Peyer's patch (tissue), 4 donors: Measurements from ENCODE around the gene GALNT2. TPM values are rescaled to one million over a fixed set of nuclear protein-coding genes. Genes with fewer than 3 reads are reported as not detected.
A peak's percentile ranks its signal among the peaks of the same experiment; 100 is the strongest.

ENCODE experiments used
- DNase-seq, 3 donors: peaks; one replicate each; pipeline ENCODE4 v3.0.0-alpha.2; 2017 to 2019
- H3K27ac ChIP-seq, 4 donors: fragments of 200-600 bp; sonication (generic); one replicate each; pipeline ENCODE4 v1.5.1; 2016 to 2019
- H3K27me3 ChIP-seq, 2 donors: fragments of 200-600 bp; sonication (generic); one replicate each; pipeline ENCODE4 v1.5.1; 2019
- H3K36me3 ChIP-seq, 3 donors: fragments of 200-600 bp; sonication (generic); one replicate each; pipeline ENCODE4 v1.5.1; 2016 to 2019
- H3K4me1 ChIP-seq, 4 donors: fragments of 200-600 bp; sonication (generic); one replicate each; pipeline ENCODE4 v1.5.1; 2016 to 2019
- H3K4me3 ChIP-seq, 4 donors: fragments of 200-600 bp; sonication (generic); 1 replicate in 3 of 4; 2 replicates in 1 of 4; pipeline ENCODE4 v1.5.1; 2016 to 2019; ENCODE audit warnings: mild to moderate bottlenecking in 1 of 4
- H3K9me3 ChIP-seq, 4 donors: fragments of 200-600 bp; sonication (generic); one replicate each; pipeline ENCODE4 v1.5.1; 2016 to 2019; ENCODE audit warnings: mild to moderate bottlenecking in 1 of 4
- POLR2A ChIP-seq, 2 donors: fragments of 450-650 bp; IDR thresholded peaks; one replicate each; pipeline ENCODE4 v1.5.1; 2017; ENCODE audit warnings: antibody characterized with exemption in 2 of 2, mild to moderate bottlenecking in 2 of 2, moderate library complexity in 2 of 2
- total RNA-seq, 4 donors: library from RNA; depleted of rRNA; stranded (reverse); fragments of >200 nt; gene quantifications; one replicate each; pipeline ENCODE4 v1.1.0, GENCODE V29; 2016
- TF ChIP-seq, protein P1 (sequence below), 6 experiments: fragments of 450-650 bp in 4 of 6; fragments of 200-600 bp in 2 of 6; sonication (generic) in 1 of 6; IDR thresholded peaks; one replicate each; pipeline ENCODE4 v1.5.1; 2017 to 2019; ENCODE audit warnings: antibody characterized with exemption in 6 of 6, mild to moderate bottlenecking in 3 of 6, moderate library complexity in 1 of 6

The GALNT2 gene
- total RNA-seq, 4 donors from 2014 or later = 36.3 to 52.5 (median 43.6) TPM

DNA sequence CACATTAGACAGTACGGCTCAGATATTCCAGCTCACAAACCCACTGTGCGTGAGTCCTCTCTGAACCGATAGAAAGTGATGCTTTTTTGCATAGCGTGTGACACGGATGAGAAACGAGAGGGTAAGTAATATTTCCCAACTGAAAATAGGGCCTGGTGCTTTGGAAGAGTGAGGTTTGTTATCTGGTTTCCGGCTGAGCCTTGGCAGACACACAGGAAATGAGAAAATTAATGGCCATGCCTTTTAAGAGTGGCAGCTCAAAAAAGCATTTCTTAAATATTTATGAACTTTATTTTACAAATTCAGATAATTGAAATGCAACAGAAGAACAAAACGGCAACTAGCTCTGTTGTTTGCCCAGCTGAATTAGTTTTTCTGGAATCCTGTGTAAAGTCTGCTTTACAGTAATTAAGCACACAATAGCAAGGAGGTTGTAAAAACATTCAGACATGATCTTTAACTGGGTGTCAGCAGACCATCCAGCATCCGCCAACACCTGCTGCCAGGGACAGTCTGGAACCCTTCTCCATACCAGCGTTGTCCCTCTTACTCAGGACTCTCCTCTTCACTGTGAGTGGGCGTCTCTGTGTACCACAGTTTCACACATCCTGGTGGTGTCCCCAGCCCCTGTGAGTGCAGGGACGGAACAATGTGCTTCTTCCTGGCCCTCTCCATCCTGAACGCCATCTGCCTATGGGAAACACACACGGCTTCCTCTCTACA is 203.7 kb downstream of the GALNT2 start:
- peak overlapping the region in 2 of 4 donors; percentile 16 to 69 for H3K27ac ChIP-seq

DNA sequence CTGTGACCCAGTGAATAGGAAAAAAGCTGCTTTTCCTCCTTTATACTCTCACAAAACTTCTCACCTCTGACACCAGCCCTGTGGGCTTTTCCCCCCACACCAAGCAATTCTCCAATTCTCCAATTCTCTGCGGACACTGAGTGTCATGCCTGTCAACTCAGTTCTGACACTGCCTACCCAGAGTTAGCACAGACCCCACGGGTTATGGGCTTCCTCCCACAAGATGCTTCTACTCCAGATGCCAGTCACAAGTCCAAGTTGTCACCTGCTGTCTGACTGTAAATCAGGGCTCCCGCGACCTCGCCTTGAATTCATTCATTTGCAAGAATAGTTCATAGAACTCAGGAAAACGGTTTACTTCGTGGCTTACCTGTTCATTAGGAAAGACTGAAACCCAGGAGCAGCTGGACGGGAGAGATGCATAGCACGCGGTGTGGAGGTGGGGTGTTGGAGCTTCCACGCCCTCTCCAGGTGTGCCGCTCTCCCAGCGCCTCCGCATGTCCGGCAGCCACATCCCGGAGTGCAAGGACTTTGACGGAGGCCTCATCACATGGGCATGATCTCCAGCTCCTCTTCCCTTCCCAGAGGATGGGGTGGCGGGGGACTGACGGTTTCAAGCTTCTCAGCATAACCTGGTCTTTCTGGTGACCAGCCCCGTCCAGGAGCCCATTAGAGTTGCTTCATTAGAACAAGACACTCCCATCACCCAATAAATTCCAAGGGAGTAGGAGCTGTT is 204.4 kb downstream of the GALNT2 start:
- H3K4me3 ChIP-seq = no peak overlapping the region
- peaks cover 0 to 42% (median 5%) of the 10 kb centered on the region in 4 donors for H3K4me1 ChIP-seq
- H3K9me3 ChIP-seq = no peaks in the 10 kb centered on the region
- no peaks in the 10 kb centered on the region for H3K27me3 ChIP-seq
- H3K27ac ChIP-seq = peak overlapping the region in 1 of 4 donors; percentile 69
- TF ChIP-seq POLR2A (IDR thresholded peaks at IDR 0.05) = no peak
- TF ChIP-seq, protein P1, sequence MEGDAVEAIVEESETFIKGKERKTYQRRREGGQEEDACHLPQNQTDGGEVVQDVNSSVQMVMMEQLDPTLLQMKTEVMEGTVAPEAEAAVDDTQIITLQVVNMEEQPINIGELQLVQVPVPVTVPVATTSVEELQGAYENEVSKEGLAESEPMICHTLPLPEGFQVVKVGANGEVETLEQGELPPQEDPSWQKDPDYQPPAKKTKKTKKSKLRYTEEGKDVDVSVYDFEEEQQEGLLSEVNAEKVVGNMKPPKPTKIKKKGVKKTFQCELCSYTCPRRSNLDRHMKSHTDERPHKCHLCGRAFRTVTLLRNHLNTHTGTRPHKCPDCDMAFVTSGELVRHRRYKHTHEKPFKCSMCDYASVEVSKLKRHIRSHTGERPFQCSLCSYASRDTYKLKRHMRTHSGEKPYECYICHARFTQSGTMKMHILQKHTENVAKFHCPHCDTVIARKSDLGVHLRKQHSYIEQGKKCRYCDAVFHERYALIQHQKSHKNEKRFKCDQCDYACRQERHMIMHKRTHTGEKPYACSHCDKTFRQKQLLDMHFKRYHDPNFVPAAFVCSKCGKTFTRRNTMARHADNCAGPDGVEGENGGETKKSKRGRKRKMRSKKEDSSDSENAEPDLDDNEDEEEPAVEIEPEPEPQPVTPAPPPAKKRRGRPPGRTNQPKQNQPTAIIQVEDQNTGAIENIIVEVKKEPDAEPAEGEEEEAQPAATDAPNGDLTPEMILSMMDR (IDR thresholded peaks at IDR 0.05) = no peak
- DNase-seq = peak in 2 of 3 donors; percentile 51 to 62
- peaks cover 0 to 21% (median 0%) of the 10 kb centered on the region in 3 donors for H3K36me3 ChIP-seq

More for the DNA sequence above, 203.7 kb downstream of the GALNT2 start:
- Histone ChIP-seq H3K27me3 (no peaks in the 10 kb centered on the region), H3K4me1 (peaks cover 0 to 42% (median 5%) of the 10 kb centered on the region in 4 donors), H3K36me3 (peaks cover 0 to 15% (median 0%) of the 10 kb centered on the region in 3 donors), H3K4me3 (no peak overlapping the region), H3K9me3 (no peaks in the 10 kb centered on the region)
- peak in 1 of 3 donors; percentile 45 for DNase-seq
- TF ChIP-seq POLR2A (IDR thresholded peaks at IDR 0.05) = no peak
- TF ChIP-seq, protein P1 (IDR thresholded peaks at IDR 0.05) = no peak

DNA sequence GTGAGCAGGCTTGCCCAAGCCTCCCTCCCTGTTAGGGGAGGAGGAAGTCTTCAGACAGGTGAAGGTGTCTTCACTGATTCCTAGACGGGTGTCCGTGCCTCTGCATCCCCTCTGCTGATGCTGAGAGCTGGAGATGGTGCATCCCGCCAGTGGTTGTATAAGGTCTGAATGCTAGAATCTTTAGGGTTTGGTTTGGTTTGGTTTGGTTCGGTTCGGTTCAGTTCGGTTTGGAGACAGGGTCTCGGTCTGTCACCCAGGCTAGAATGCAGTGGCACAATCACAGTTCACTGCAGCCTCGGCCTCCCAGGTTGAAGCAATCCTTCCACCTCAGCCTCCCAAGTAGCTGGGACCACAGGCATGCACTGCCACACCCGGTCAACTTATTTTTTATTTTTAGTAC is 205.5 kb downstream of the GALNT2 start:
- no peak for TF ChIP-seq POLR2A (IDR thresholded peaks at IDR 0.05)
- TF ChIP-seq, protein P1 (IDR thresholded peaks at IDR 0.05) = no peak
- Histone ChIP-seq H3K27me3 (no peaks in the 10 kb centered on the region), H3K4me3 (no peak overlapping the region), H3K27ac (no peak overlapping the region), H3K36me3 (peaks cover 0 to 31% (median 0%) of the 10 kb centered on the region in 3 donors), H3K4me1 (peaks cover 0 to 42% (median 10%) of the 10 kb centered on the region in 4 donors), H3K9me3 (no peaks in the 10 kb centered on the region)
- DNase-seq = peak in 1 of 3 donors; percentile 21

DNA sequence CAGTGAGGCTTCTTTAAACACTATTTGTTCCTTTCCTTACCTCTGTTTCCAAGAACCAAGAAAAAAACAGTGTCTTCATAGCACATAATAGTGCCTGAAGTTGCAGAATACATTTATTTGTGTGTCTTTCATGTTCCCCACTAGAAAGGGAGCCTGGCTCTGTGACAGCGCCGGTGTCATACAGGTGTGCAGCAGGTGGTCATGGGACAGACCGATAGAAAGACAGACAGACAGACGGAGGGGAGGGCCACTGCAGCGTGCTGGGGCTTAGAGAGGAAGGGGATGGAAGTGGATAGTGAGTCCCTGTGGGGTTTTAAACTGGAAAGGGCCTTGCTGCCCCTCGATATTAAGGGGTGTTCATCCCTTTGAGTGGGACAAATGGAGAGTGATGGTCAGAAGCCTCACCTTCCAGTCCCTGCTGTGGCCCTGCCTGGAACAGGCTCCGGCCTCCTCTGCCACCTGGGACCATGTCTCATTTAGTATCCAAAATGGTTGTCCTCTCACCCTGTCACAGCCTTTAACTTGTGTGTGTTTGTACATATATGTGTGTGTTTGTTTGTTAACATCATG is 206.2 kb downstream of the GALNT2 start:
- Histone ChIP-seq H3K36me3 (peaks cover 0 to 31% (median 0%) of the 10 kb centered on the region in 3 donors), H3K27me3 (no peaks in the 10 kb centered on the region), H3K4me3 (no peak overlapping the region), H3K4me1 (peaks cover 0 to 37% (median 12%) of the 10 kb centered on the region in 4 donors), H3K9me3 (no peaks in the 10 kb centered on the region), H3K27ac (no peak overlapping the region)
- no peak for DNase-seq
- TF ChIP-seq, protein P1 (IDR thresholded peaks at IDR 0.05) = no peak
- TF ChIP-seq POLR2A (IDR thresholded peaks at IDR 0.05) = no peak

DNA sequence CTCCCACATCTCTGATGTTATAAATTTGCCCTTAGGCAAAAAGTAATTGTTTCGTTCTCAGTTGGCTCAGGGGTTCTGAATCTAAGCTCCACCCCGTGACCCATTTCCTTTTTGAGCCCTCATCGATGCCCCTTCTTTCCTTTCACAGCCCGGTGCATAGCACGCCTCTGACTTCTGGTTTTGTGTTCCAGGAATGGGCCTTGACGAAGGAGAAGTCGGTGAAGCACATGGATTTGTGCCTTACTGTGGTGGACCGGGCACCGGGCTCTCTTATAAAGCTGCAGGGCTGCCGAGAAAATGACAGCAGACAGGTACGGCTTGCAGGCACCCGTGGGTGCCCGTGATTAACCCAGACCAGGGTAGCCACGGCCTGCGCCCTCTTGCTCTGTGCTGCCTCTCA is 207.2 kb downstream of the GALNT2 start:
- Histone ChIP-seq H3K36me3 (peaks cover 0 to 34% (median 0%) of the 10 kb centered on the region in 3 donors), H3K27me3 (no peaks in the 10 kb centered on the region), H3K27ac (no peak overlapping the region), H3K4me3 (no peak overlapping the region), H3K4me1 (peaks cover 0 to 28% (median 10%) of the 10 kb centered on the region in 4 donors), H3K9me3 (no peaks in the 10 kb centered on the region)
- DNase-seq = peak in 2 of 3 donors; percentile 24 to 47
- TF ChIP-seq, protein P1 (IDR thresholded peaks at IDR 0.05) = no peak
- no peak for TF ChIP-seq POLR2A (IDR thresholded peaks at IDR 0.05)
